Upper lobe of right lung (tissue), 1 donor: ENCODE measurements around the gene LANCL3. TPM values are rescaled to one million over a fixed set of nuclear protein-coding genes. Genes with fewer than 3 reads are reported as not detected.
"Not testable (repeated sequence)": the region's sequence is repeated elsewhere in the genome, so short reads cannot be mapped to it uniquely, and the experiment has no call there.

Experiments
- ATAC-seq: fragments of 200-7000 bp; cut with Tn5 transposase; one replicate; pipeline ENCODE4 v1.9.1; 2020; ENCODE audit warnings: mild to moderate bottlenecking, moderate library complexity
- DNase-seq: peaks from one replicate; pipeline ENCODE4 v3.0.0-alpha.2; 2020
- H3K27ac ChIP-seq: fragments of 200-600 bp; one replicate; pipeline ENCODE4 v1.8.0; 2022
- H3K27me3 ChIP-seq: fragments of 200-600 bp; one replicate; pipeline ENCODE4 v1.8.0; 2022; ENCODE audit warnings: mild to moderate bottlenecking
- H3K36me3 ChIP-seq: fragments of 200-600 bp; one replicate; pipeline ENCODE4 v1.8.0; 2022
- H3K4me1 ChIP-seq: fragments of 200-600 bp; one replicate; pipeline ENCODE4 v1.8.0; 2022
- H3K4me3 ChIP-seq: fragments of 200-600 bp; one replicate; pipeline ENCODE4 v1.8.0; 2022; ENCODE audit warnings: mild to moderate bottlenecking
- H3K9me3 ChIP-seq: fragments of 200-600 bp; one replicate; pipeline ENCODE4 v1.8.0; 2022
- CTCF ChIP-seq: fragments of 200-600 bp; IDR thresholded peaks from one replicate; pipeline ENCODE4 v1.8.0; 2022; ENCODE audit warnings: antibody characterized with exemption
- intact Hi-C: fragments of 100-400 bp; cut with DNase I; formaldehyde crosslinking; loops from one replicate; pipeline ENCODE4 v1.11.0; 2022
- long read RNA-seq: library from polyadenylated mRNA; unstranded; transcript quantifications from one replicate; pipeline ENCODE4 v2.0.0, GENCODE V29; 2021
- total RNA-seq: library from RNA; stranded (reverse); fragmentation: NEBNext Ultra II Directional; extraction: Animal tissue kit (Norgen Biotek cat#: 25700); gene quantifications from one replicate; pipeline ENCODE4 v1.2.1, GENCODE V29; 2021
- donor health status: DM: no; HTN: yes; CAD: no; lungs with severe emphysema.

Gene LANCL3
- 1.4 TPM for total RNA-seq
- long read RNA-seq, result 0 reads

GRCh38 chrX:37571426-37572107 lies at the start of gene LANCL3:
LANCL3 (plus strand) TSS chrX:37571661; CDS start chrX:37571871, 210 bp downstream.
- H3K27me3 ChIP-seq, intact Hi-C loops, H3K4me1 ChIP-seq, H3K27ac ChIP-seq, H3K9me3 ChIP-seq, H3K36me3 ChIP-seq: not testable (repeated sequence)
- H3K4me3 ChIP-seq, result peak within 1 kb of the TSS; percentile 42
- ATAC-seq (peak; percentile 68), DNase-seq (peak; percentile 68)

DNA sequence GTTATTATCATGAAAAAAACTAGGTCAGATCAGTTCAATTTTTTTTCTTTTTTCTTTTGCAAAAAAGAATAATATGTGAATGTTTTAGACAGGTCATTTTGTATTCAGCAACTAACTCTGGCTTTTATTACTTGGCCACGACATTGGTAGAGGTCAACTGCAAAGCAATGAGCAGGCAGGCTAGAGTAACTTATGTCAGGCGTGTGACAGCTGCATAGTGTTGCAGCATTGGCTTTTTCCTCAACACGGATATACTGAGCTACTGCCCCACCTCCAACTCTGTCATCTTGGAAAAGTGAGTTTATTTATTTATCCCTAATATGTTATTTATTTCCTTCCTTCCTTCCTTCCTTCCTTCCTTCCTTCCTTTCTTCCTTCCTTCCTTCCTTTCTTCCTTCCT lies 47.8 kb upstream of the LANCL3 start:
- ATAC-seq, DNase-seq, intact Hi-C loops: not testable (repeated sequence)

DNA sequence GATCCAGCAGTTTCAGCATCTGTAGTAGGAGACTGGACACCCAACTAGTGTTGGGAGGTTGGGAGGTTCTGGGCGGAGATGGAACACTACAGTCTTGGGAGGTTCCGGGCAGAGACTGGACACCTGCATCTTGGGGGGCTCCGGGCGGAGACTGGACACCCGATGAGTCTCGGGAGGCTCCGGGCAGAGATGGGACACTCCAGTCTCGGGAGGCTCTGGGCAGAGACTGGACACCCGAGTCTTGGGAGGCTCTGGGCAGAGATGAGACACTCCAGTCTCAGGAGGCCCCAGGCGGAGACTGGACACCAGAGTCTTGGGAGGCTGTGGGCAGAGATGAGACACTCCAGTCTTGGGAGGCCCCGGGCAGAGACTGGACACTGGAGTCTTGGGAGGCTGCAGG lies 29.5 kb upstream of the LANCL3 start:
- Histone ChIP-seq H3K9me3 (no peaks in the 10 kb centered on the region), H3K4me3 (no peak overlapping the region), H3K4me1 (no peaks in the 10 kb centered on the region), H3K36me3 (no peaks in the 10 kb centered on the region), H3K27me3 (no peaks in the 10 kb centered on the region), H3K27ac (no peak overlapping the region)
- intact Hi-C loops, result no loop called here
- no peak for TF ChIP-seq CTCF
- DNase-seq, result no peak
- no peak for ATAC-seq

More for the DNA sequence above, 47.8 kb upstream of the LANCL3 start:
- not testable (repeated sequence) for H3K9me3 ChIP-seq, H3K36me3 ChIP-seq, H3K27ac ChIP-seq, H3K4me3 ChIP-seq, H3K4me1 ChIP-seq, H3K27me3 ChIP-seq

DNA sequence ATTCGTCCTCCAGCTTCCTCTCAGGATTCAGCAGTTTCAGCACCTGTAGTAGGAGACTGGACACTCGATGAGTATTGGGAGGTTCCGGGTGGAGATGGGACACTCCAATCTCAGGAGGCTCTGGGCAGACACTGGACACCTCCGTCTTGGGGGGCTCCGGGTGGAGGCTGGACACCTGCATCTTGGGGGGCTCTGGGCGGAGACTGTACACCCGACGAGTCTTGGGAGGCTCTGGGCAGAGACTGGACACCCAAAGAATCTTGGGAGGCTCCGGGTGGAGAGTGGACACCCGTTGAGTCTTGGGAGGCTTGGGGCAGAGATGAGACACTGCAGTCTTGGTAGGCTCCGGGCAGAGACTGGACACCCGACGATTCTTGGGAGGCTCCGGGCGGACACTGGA lies 28.7 kb upstream of the LANCL3 start:
- no peaks in the 10 kb centered on the region for H3K27me3 ChIP-seq
- intact Hi-C loops, result no loop called here
- H3K4me1 ChIP-seq, result no peaks in the 10 kb centered on the region
- no peak overlapping the region for H3K4me3 ChIP-seq
- H3K27ac ChIP-seq, result no peak overlapping the region
- H3K9me3 ChIP-seq, result no peaks in the 10 kb centered on the region
- H3K36me3 ChIP-seq, result no peaks in the 10 kb centered on the region
- ATAC-seq, result no peak
- DNase-seq, result no peak
- TF ChIP-seq CTCF, result no peak

GRCh38 chrX:37543324-37543723 lies 28.1 kb upstream of the LANCL3 start:
- no peak for TF ChIP-seq CTCF
- ATAC-seq (no peak), DNase-seq (no peak)
- H3K27me3 ChIP-seq, result no peaks in the 10 kb centered on the region
- no peaks in the 10 kb centered on the region for H3K9me3 ChIP-seq
- H3K36me3 ChIP-seq, result no peaks in the 10 kb centered on the region
- intact Hi-C loops, result no loop called here
- H3K27ac ChIP-seq, result no peak overlapping the region
- no peak overlapping the region for H3K4me3 ChIP-seq
- H3K4me1 ChIP-seq, result no peaks in the 10 kb centered on the region

DNA sequence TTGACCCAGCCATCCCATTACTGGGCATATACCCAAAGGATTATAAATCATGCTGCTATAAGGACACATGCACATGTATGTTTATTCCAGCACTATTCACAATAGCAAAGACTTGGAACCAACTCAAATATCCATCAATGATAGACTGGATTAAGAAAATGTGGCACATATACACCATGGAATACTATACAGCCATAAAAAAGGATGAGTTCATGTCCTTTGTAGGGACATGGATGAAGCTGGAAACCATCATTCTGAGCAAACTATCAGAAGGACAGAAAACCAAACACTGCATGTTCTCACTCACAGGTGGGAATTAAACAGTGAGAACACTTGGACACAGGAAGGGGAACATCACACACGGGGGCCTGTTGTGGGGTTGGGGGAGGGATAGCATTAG lies 26.9 kb upstream of the LANCL3 start:
- DNase-seq, ATAC-seq, H3K27me3 ChIP-seq, H3K4me1 ChIP-seq, H3K9me3 ChIP-seq, H3K36me3 ChIP-seq, H3K4me3 ChIP-seq, H3K27ac ChIP-seq, intact Hi-C loops: not testable (repeated sequence)

DNA sequence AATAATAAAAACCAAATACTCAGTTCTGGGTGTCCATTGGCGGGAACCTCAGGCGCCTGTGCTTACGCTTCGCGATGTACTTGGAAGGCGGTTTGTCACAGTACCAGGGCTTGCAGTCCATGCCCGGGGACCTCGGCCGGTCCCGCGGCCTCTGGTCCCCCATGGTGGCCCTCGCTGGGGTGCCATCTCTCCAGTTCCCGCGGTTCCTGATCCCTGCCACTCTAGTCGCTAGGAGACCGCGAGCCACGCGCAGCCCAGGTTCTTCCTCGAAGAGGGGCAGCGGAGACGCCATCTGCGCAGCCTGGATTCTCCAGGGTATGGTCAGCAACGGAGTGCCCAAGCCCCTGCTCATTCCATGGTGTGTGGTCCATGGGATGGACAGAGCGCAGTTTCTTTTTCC lies 26.4 kb upstream of the LANCL3 start:
- Histone ChIP-seq H3K4me3 (no peak overlapping the region), H3K36me3 (no peaks in the 10 kb centered on the region), H3K27me3 (no peaks in the 10 kb centered on the region), H3K9me3 (no peaks in the 10 kb centered on the region), H3K27ac (no peak overlapping the region), H3K4me1 (no peaks in the 10 kb centered on the region)
- TF ChIP-seq CTCF, result no peak
- DNase-seq, result no peak
- intact Hi-C loops, result no loop called here
- ATAC-seq, result no peak

- H3K36me3 ChIP-seq, H3K27ac ChIP-seq, H3K27me3 ChIP-seq, H3K4me3 ChIP-seq, H3K4me1 ChIP-seq, intact Hi-C loops, H3K9me3 ChIP-seq, DNase-seq, ATAC-seq: not testable (repeated sequence)
Measured at GRCh38 chrX:37549619-37550018, 21.8 kb upstream of the LANCL3 start.
